IMR-90 (cell line): ENCODE results near the gene AQP12B. TPM values are rescaled to one million over a fixed set of nuclear protein-coding genes. Genes with fewer than 3 reads are reported as not detected.

ENCODE experiments used
- ATAC-seq: fragments of 200-7000 bp; cut with Tn5 transposase; 2 replicates; pipeline ENCODE4 v1.9.1; 2020; ENCODE audit warnings: low read depth, mild to moderate bottlenecking, moderate library complexity
- BruUV-seq: library from RNA; stranded (reverse); fragments of 400-500 nt; replicated peaks from 2 replicates; lab custom pipeline; 2021; lab: Mats Ljungman, UMichigan
- CTCF ChIA-PET: fragments of 300-600 bp; formaldehyde crosslinking; extraction: SDS; loops from one replicate; lab custom pipeline; 2021; ENCODE audit warnings: antibody characterized with exemption; lab: Yijun Ruan, JAX
- POLR2A ChIA-PET: fragments of 300-600 bp; sonication (Branson Sonifier 250); formaldehyde crosslinking; loops from one replicate; lab custom pipeline; 2022; ENCODE audit warnings: antibody characterized with exemption; ENCODE audit not compliant: unreplicated experiment; lab: Charles Lee
- DNase-seq: peaks from one replicate; pipeline ENCODE4 v3.0.0; 2013
- H2AFZ ChIP-seq: replicated peaks from 2 replicates; pipeline ENCODE3; 2013; ENCODE audit warnings: low read length, mild to moderate bottlenecking; ENCODE audit not compliant: poor library complexity
- H2AK5ac ChIP-seq: 2 replicates; pipeline ENCODE4 v1.6.1; 2013; ENCODE audit warnings: low read depth, low read length, inconsistent platforms
- H2AK9ac ChIP-seq: replicated peaks from 2 replicates; pipeline ENCODE3; 2013; ENCODE audit warnings: mild to moderate bottlenecking, low read depth, low read length, moderate library complexity; ENCODE audit not compliant: poor library complexity
- H2BK120ac ChIP-seq: 2 replicates; pipeline ENCODE4 v1.6.1; 2013; ENCODE audit warnings: low read depth, low read length, inconsistent platforms
- H2BK15ac ChIP-seq: 3 replicates; pipeline ENCODE4 v1.6.1; 2013; ENCODE audit warnings: low read depth, low read length, inconsistent platforms
- H2BK20ac ChIP-seq: 2 replicates; pipeline ENCODE4 v1.6.1; 2013; ENCODE audit warnings: low read depth, mild to moderate bottlenecking, inconsistent platforms, low read length, moderate library complexity
- H2BK5ac ChIP-seq: 2 replicates; pipeline ENCODE4 v1.6.1; 2013; ENCODE audit warnings: mild to moderate bottlenecking, low read depth, low read length, inconsistent platforms; ENCODE audit not compliant: poor library complexity, severe bottlenecking
- H3K14ac ChIP-seq: replicated peaks from 2 replicates; pipeline ENCODE4 v1.6.1; 2013; ENCODE audit warnings: low read depth, low read length, inconsistent platforms
- H3K18ac ChIP-seq: 2 replicates; pipeline ENCODE4 v1.6.1; 2013; ENCODE audit warnings: low read depth, low read length, control low read depth
- H3K23ac ChIP-seq: 2 replicates; pipeline ENCODE4 v1.6.1; 2013; ENCODE audit warnings: low read depth, low read length, inconsistent platforms
- H3K27ac ChIP-seq: 2 replicates; pipeline ENCODE4 v1.5.1; 2013; ENCODE audit warnings: mild to moderate bottlenecking, control low read depth, low read length; ENCODE audit not compliant: insufficient read depth
- H3K27me3 ChIP-seq: 2 replicates; pipeline ENCODE4 v1.6.1; 2013; ENCODE audit warnings: low read length; ENCODE audit not compliant: control insufficient read depth, insufficient read depth
- H3K36me3 ChIP-seq: 2 replicates; pipeline ENCODE4 v1.6.1; 2013; ENCODE audit warnings: low read length, mixed read lengths; ENCODE audit not compliant: control insufficient read depth, insufficient read depth
- H3K4ac ChIP-seq: 2 replicates; pipeline ENCODE4 v1.6.1; 2013; ENCODE audit warnings: low read depth, low read length, inconsistent platforms
- H3K4me1 ChIP-seq: 2 replicates; pipeline ENCODE4 v1.6.1; 2013; ENCODE audit warnings: low read length, mixed read lengths; ENCODE audit not compliant: control insufficient read depth, insufficient read depth
- H3K4me2 ChIP-seq: 2 replicates; pipeline ENCODE4 v1.6.1; 2013; ENCODE audit warnings: low read depth, mild to moderate bottlenecking, control low read depth, low read length, moderate library complexity
- H3K4me3 ChIP-seq: 2 replicates; pipeline ENCODE4 v1.5.1; 2013; ENCODE audit warnings: low read depth, mild to moderate bottlenecking, control low read depth, low read length, moderate library complexity; ENCODE audit not compliant: insufficient read depth
- H3K56ac ChIP-seq: 2 replicates; pipeline ENCODE4 v1.6.1; 2013; ENCODE audit warnings: low read length, inconsistent platforms; ENCODE audit not compliant: insufficient read depth; ENCODE audit errors: extremely low read depth
- H3K79me1 ChIP-seq, 2 experiments: 2 replicates each; pipeline ENCODE4 v1.6.1; 2013; ENCODE audit warnings: low read length in 2 of 2, inconsistent platforms in 1 of 2, low read depth in 1 of 2
- H3K9ac ChIP-seq: 2 replicates; pipeline ENCODE4 v1.6.1; 2013; ENCODE audit warnings: low read depth, low read length, control low read depth
- H3K9me1 ChIP-seq: 2 replicates; pipeline ENCODE4 v1.6.1; 2013; ENCODE audit warnings: low read length, inconsistent platforms; ENCODE audit not compliant: insufficient read depth
- H3K9me3 ChIP-seq: 2 replicates; pipeline ENCODE4 v1.6.1; 2013; ENCODE audit warnings: low read length; ENCODE audit not compliant: control insufficient read depth, insufficient read depth
- H4K20me1 ChIP-seq: 2 replicates; pipeline ENCODE4 v1.6.1; 2013; ENCODE audit warnings: low read length, inconsistent platforms; ENCODE audit not compliant: insufficient read depth
- H4K5ac ChIP-seq: 2 replicates; pipeline ENCODE4 v1.6.1; 2013; ENCODE audit warnings: mild to moderate bottlenecking, low read depth, low read length, control low read depth
- H4K8ac ChIP-seq, 2 experiments: 2 replicates each; pipeline ENCODE4 v1.6.1; 2013; ENCODE audit warnings: low read depth in 2 of 2, low read length in 2 of 2, control low read depth in 1 of 2, inconsistent platforms in 1 of 2
- H4K91ac ChIP-seq: 2 replicates; pipeline ENCODE4 v1.6.1; 2013; ENCODE audit warnings: low read depth, low read length, inconsistent platforms; ENCODE audit not compliant: insufficient read depth
- BHLHE40 ChIP-seq: fragments of 150-350 bp; IDR thresholded peaks from 2 replicates; pipeline ENCODE4 v1.6.1; 2016; ENCODE audit warnings: mild to moderate bottlenecking, low read depth, low read length
- CEBPB ChIP-seq: IDR thresholded peaks from 2 replicates; pipeline ENCODE4 v1.6.1; 2012; ENCODE audit warnings: low read depth, low read length, improper control_type of control experiment
- CHD1 ChIP-seq: IDR thresholded peaks from 2 replicates; pipeline ENCODE4 v1.6.1; 2012; ENCODE audit warnings: low read depth, low read length, improper control_type of control experiment
- FOS ChIP-seq: fragments of 150-350 bp; IDR thresholded peaks from 2 replicates; pipeline ENCODE4 v1.6.1; 2016; ENCODE audit warnings: low read depth, low read length
- MAFK ChIP-seq: IDR thresholded peaks from 2 replicates; pipeline ENCODE4 v1.6.1; 2012; ENCODE audit warnings: low read depth, low read length, improper control_type of control experiment
- MAZ ChIP-seq: IDR thresholded peaks from 2 replicates; pipeline ENCODE4 v1.6.1; 2012; ENCODE audit warnings: low read depth, mild to moderate bottlenecking, low read length, improper control_type of control experiment, moderate library complexity, borderline replicate concordance
- MXI1 ChIP-seq: IDR thresholded peaks from 2 replicates; pipeline ENCODE4 v1.6.1; 2012; ENCODE audit warnings: low read depth, mild to moderate bottlenecking, low read length, moderate library complexity, borderline replicate concordance
- NFE2L2 ChIP-seq: fragments of 150-350 bp; IDR thresholded peaks from 2 replicates; pipeline ENCODE4 v1.6.1; 2016; ENCODE audit warnings: low read depth, mild to moderate bottlenecking, low read length
- POLR2A ChIP-seq: IDR thresholded peaks from 2 replicates; pipeline ENCODE4 v1.6.1; 2012; ENCODE audit warnings: mild to moderate bottlenecking, low read depth, low read length
- RAD21 ChIP-seq: IDR thresholded peaks from 2 replicates; pipeline ENCODE4 v1.6.1; 2012; ENCODE audit warnings: low read length, improper control_type of control experiment
- RCOR1 ChIP-seq: IDR thresholded peaks from 2 replicates; pipeline ENCODE4 v1.6.1; 2012; ENCODE audit warnings: mild to moderate bottlenecking, low read length, improper control_type of control experiment; ENCODE audit not compliant: insufficient replicate concordance
- RFX5 ChIP-seq: IDR thresholded peaks from 2 replicates; pipeline ENCODE4 v1.8.0; 2012; ENCODE audit warnings: low read depth, mild to moderate bottlenecking, low read length, moderate library complexity
- SMC3 ChIP-seq: fragments of 150-350 bp; IDR thresholded peaks from 2 replicates; pipeline ENCODE4 v1.6.1; 2016; ENCODE audit warnings: low read depth, mild to moderate bottlenecking, antibody characterized with exemption, low read length, moderate library complexity
- WGBS, 2 experiments: methylation state at CpG; one replicate each; pipeline versions ENCODE4 v1.1.5 to v1.1.7; 2013; ENCODE audit warnings: missing lambda C conversion rate in 2 of 2; ENCODE audit not compliant: insufficient read length in 1 of 2; ENCODE audit errors: extremely low coverage in 2 of 2; 5-methylcytosine and 5-hydroxymethylcytosine counted together
- dilution Hi-C: fragments of 300-500 bp; cut with HindIII; formaldehyde crosslinking; loops from one replicate; pipeline ENCODE4 v1.14.3; 2018; ENCODE audit warnings: low sequenced_read_pairs; ENCODE audit not compliant: unreplicated experiment
- in situ Hi-C: fragments of 300-500 bp; cut with MboI; formaldehyde crosslinking; loops from 3 replicates; pipeline ENCODE4 v1.14.3; 2019; ENCODE audit warnings: low sequenced_read_pairs, inconsistent platforms, mixed read lengths
- intact Hi-C: fragments of 100-400 bp; cut with micrococcal nuclease; formaldehyde crosslinking; loops from 2 replicates; pipeline ENCODE4 v1.10.0; 2022
- polyA plus RNA-seq, 3 experiments: library from polyadenylated mRNA; depleted of rRNA; stranded (reverse); fragments of >200 nt; gene quantifications; 2 replicates each; pipeline ENCODE4 v1.2.3, GENCODE V29; 2012; ENCODE audit warnings: low replicate concordance in 1 of 3
- total RNA-seq: library from RNA; depleted of rRNA; stranded (reverse); fragments of >200 nt; gene quantifications from 2 replicates; pipeline ENCODE4 v1.2.3, GENCODE V29; 2012
- TF ChIP-seq, protein P1 (sequence below): fragments of 150-350 bp; IDR thresholded peaks from 2 replicates; pipeline ENCODE4 v1.6.1; 2016; ENCODE audit warnings: low read depth, mild to moderate bottlenecking, low read length, moderate library complexity, borderline replicate concordance
- TF ChIP-seq, protein P2 (sequence below): conservative IDR thresholded peaks from 2 replicates; pipeline ENCODE4 v1.5.1; 2012; ENCODE audit warnings: mild to moderate bottlenecking, low read depth, low read length, improper control_type of control experiment
- TF ChIP-seq, protein P3 (sequence below): fragments of 150-350 bp; IDR thresholded peaks from 2 replicates; pipeline ENCODE4 v1.6.1; 2017; ENCODE audit warnings: mild to moderate bottlenecking, antibody characterized with exemption, low read length, low read depth

Gene AQP12B
- total and polyA plus RNA-seq, 2 of the 4 experiments (the other 2 are of a cell fraction): not detected

DNA sequence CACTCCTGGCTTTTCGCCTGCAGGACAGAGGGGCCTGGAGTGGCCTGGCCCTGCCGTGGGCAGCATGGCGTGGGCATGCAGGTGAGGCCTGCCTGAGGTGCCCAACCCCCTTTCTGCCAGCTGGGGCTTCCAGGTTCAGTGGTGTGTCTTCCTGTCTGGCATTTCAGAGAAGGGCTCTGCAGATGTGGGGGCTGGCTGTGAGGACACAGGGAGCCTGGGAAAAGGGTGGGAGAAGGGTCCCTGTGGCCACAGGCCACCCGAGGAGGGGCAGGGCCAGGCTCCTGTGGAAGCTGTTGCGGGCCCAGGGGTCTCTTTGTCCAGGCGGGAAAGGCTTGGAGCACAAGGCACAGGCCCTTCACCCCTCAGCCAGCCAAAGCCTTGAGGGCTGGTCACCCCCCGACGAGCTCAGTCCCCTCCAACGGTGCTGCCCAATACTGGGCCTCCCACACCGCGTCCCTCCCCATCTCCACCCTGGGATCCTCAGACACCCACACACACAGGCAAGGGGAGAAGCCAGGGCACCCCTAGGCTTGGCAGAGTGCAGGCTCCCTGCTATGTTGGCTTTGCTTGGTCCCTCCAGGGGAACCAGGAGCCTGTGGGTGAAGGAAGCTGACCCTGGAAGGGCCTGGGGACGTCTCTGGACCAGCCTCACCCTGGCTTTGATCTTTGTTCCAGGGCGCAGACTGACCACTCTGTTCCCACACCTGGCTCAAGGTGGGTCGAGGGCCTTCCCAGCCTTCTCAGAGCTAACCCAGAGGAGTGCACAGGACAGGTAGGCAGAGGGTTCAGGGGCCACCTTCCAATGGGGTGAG, 5.3 kb upstream of the AQP12B start:
- no peak overlapping the region for H3K4me3 ChIP-seq
- no peak overlapping the region for H3K9ac ChIP-seq
- TF ChIP-seq MAFK (no peak), SMC3 (no peak), MXI1 (no peak), CHD1 (no peak), NFE2L2 (no peak), CEBPB (no peak), FOS (no peak), RFX5 (no peak), MAZ (no peak), RAD21 (no peak), POLR2A (no peak), RCOR1 (no peak), BHLHE40 (no peak)
- TF ChIP-seq, protein P1, sequence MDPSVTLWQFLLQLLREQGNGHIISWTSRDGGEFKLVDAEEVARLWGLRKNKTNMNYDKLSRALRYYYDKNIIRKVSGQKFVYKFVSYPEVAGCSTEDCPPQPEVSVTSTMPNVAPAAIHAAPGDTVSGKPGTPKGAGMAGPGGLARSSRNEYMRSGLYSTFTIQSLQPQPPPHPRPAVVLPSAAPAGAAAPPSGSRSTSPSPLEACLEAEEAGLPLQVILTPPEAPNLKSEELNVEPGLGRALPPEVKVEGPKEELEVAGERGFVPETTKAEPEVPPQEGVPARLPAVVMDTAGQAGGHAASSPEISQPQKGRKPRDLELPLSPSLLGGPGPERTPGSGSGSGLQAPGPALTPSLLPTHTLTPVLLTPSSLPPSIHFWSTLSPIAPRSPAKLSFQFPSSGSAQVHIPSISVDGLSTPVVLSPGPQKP: no peak
- TF ChIP-seq, protein P2, sequence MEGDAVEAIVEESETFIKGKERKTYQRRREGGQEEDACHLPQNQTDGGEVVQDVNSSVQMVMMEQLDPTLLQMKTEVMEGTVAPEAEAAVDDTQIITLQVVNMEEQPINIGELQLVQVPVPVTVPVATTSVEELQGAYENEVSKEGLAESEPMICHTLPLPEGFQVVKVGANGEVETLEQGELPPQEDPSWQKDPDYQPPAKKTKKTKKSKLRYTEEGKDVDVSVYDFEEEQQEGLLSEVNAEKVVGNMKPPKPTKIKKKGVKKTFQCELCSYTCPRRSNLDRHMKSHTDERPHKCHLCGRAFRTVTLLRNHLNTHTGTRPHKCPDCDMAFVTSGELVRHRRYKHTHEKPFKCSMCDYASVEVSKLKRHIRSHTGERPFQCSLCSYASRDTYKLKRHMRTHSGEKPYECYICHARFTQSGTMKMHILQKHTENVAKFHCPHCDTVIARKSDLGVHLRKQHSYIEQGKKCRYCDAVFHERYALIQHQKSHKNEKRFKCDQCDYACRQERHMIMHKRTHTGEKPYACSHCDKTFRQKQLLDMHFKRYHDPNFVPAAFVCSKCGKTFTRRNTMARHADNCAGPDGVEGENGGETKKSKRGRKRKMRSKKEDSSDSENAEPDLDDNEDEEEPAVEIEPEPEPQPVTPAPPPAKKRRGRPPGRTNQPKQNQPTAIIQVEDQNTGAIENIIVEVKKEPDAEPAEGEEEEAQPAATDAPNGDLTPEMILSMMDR: no peak
- TF ChIP-seq, protein P3, sequence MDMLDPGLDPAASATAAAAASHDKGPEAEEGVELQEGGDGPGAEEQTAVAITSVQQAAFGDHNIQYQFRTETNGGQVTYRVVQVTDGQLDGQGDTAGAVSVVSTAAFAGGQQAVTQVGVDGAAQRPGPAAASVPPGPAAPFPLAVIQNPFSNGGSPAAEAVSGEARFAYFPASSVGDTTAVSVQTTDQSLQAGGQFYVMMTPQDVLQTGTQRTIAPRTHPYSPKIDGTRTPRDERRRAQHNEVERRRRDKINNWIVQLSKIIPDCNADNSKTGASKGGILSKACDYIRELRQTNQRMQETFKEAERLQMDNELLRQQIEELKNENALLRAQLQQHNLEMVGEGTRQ: no peak
- ChIA-PET CTCF (no interaction called here), POLR2A (no interaction called here)
- no peak overlapping the region for H3K23ac ChIP-seq
- no peaks in the 10 kb centered on the region for H3K4me1 ChIP-seq
- H4K91ac ChIP-seq: no peak overlapping the region
- DNase-seq (no peak), ATAC-seq (no peak)
- H2BK20ac ChIP-seq: no peak overlapping the region
- no peak overlapping the region for H2BK15ac ChIP-seq
- 40% methylated on average over 3 of the region's 14 CpGs; no CpG with 5 or more reads in 1 of the 2 experiments for WGBS, 2 experiments
- H3K9me3 ChIP-seq: no peaks in the 10 kb centered on the region
- in situ Hi-C loops: no loop called here
- H2BK120ac ChIP-seq: no peak overlapping the region
- no peak overlapping the region for H3K56ac ChIP-seq
- H3K4ac ChIP-seq: no peak overlapping the region
- H2AK9ac ChIP-seq: no peak overlapping the region
- no peak overlapping the region for H4K8ac ChIP-seq
- no peak overlapping the region for H2BK5ac ChIP-seq
- no peak overlapping the region for H3K18ac ChIP-seq
- no peaks in the 10 kb centered on the region for H4K20me1 ChIP-seq
- H3K9me1 ChIP-seq: no peaks in the 10 kb centered on the region
- H3K4me2 ChIP-seq: no peak overlapping the region
- no TSS peak for BruUV-seq
- no peak overlapping the region for H3K14ac ChIP-seq
- no peak overlapping the region for H4K5ac ChIP-seq
- no peak overlapping the region for H2AFZ ChIP-seq
- dilution Hi-C loops: no loop called here
- peaks cover 33% of the 10 kb centered on the region for H3K27me3 ChIP-seq
- H3K36me3 ChIP-seq: no peaks in the 10 kb centered on the region
- H3K27ac ChIP-seq: no peak overlapping the region
- intact Hi-C loops: no loop called here
- H2AK5ac ChIP-seq: no peak overlapping the region
- no peaks in the 10 kb centered on the region for H3K79me1 ChIP-seq
